H1 (cell line): ENCODE data around the gene GBA2. TPM values are rescaled to one million over a fixed set of nuclear protein-coding genes. Genes with fewer than 3 reads are reported as not detected.
A peak's percentile ranks its signal among the peaks of the same experiment; 100 is the strongest.

Experiments
- CTCF ChIA-PET: fragments of 300-600 bp; sonication (Branson Sonifier 250); formaldehyde crosslinking; loops from one replicate; lab custom pipeline; 2021; ENCODE audit not compliant: partially characterized antibody; lab: Charles Lee
- POLR2A ChIA-PET: fragments of 300-600 bp; sonication (Branson Sonifier 250); formaldehyde crosslinking; loops from one replicate; lab custom pipeline; 2021; ENCODE audit warnings: inconsistent platforms; ENCODE audit not compliant: partially characterized antibody; lab: Charles Lee
- DNase-seq, 2 experiments: peaks; one replicate each; pipeline versions ENCODE4 v3.0.0 to v3.0.0-alpha.2; 2010 to 2022; ENCODE audit warnings: low spot score in 2 of 2, low read depth in 1 of 2, mixed read lengths in 1 of 2
- FAIRE-seq: peaks from 2 replicates; lab custom pipeline; 2011; peaks lifted over from hg19 to GRCh38; lab: Jason Lieb, UNC
- H2AFZ ChIP-seq: 2 replicates; pipeline ENCODE4 v1.8.1; 2012; ENCODE audit warnings: low read length, inconsistent platforms
- H2AK5ac ChIP-seq: 2 replicates; pipeline ENCODE4 v1.6.1; 2013; ENCODE audit warnings: low read depth, low read length
- H2BK120ac ChIP-seq: replicated peaks from 2 replicates; pipeline ENCODE3; 2013; ENCODE audit warnings: low read depth, low read length, inconsistent platforms
- H2BK12ac ChIP-seq: 2 replicates; pipeline ENCODE4 v1.6.1; 2013; ENCODE audit warnings: low read depth, low read length
- H2BK15ac ChIP-seq: 2 replicates; pipeline ENCODE4 v1.6.1; 2013; ENCODE audit warnings: low read length
- H2BK20ac ChIP-seq: 2 replicates; pipeline ENCODE4 v1.6.1; 2013; ENCODE audit warnings: low read length
- H2BK5ac ChIP-seq: 2 replicates; pipeline ENCODE4 v1.6.1; 2013; ENCODE audit warnings: low read depth, low read length
- H3K14ac ChIP-seq: 2 replicates; pipeline ENCODE4 v1.6.1; 2013; ENCODE audit warnings: inconsistent platforms; ENCODE audit not compliant: insufficient read length
- H3K18ac ChIP-seq: 2 replicates; pipeline ENCODE4 v1.6.1; 2013; ENCODE audit warnings: low read length; ENCODE audit errors: extremely low read depth
- H3K23ac ChIP-seq: 2 replicates; pipeline ENCODE4 v1.6.1; 2013; ENCODE audit warnings: inconsistent platforms; ENCODE audit not compliant: insufficient read length
- H3K23me2 ChIP-seq: 2 replicates; pipeline ENCODE4 v1.6.1; 2013; ENCODE audit warnings: low read depth, low read length
- H3K27ac ChIP-seq: 2 replicates; pipeline ENCODE4 v1.6.1; 2011; ENCODE audit warnings: low read depth, low read length, inconsistent platforms
- H3K27me3 ChIP-seq, 4 experiments: replicated peaks in 1 of 4; 1 replicate in 1 of 4; 2 replicates in 3 of 4; pipeline versions ENCODE4 v1.6.1 to v1.8.1; 2011 to 2013; ENCODE audit warnings: low read length in 3 of 4, mild to moderate bottlenecking in 3 of 4, inconsistent platforms in 2 of 4, mixed read lengths in 2 of 4, moderate library complexity in 1 of 4; ENCODE audit not compliant: control insufficient read depth in 3 of 4, insufficient read depth in 3 of 4; ENCODE audit errors: extremely low read depth in 1 of 4
- H3K36me3 ChIP-seq, 4 experiments: 2 replicates each; pipeline versions ENCODE4 v1.6.1 to v1.8.1; 2011 to 2013; ENCODE audit warnings: mild to moderate bottlenecking in 4 of 4, low read length in 3 of 4, moderate library complexity in 2 of 4, control low read depth in 1 of 4, inconsistent platforms in 1 of 4; ENCODE audit not compliant: insufficient read depth in 4 of 4, control insufficient read depth in 2 of 4
- H3K4ac ChIP-seq: replicated peaks from 2 replicates; pipeline ENCODE3; 2013; ENCODE audit warnings: low read length, low read depth, mixed read lengths, inconsistent platforms; ENCODE audit not compliant: insufficient read length
- H3K4me1 ChIP-seq, 4 experiments: replicated peaks in 1 of 4; 1 replicate in 1 of 4; 2 replicates in 3 of 4; pipeline versions ENCODE4 v1.6.1 to v1.8.1; 2011 to 2013; ENCODE audit warnings: low read length in 3 of 4, inconsistent platforms in 2 of 4, mixed read lengths in 1 of 4; ENCODE audit not compliant: insufficient read depth in 4 of 4, control insufficient read depth in 3 of 4
- H3K4me2 ChIP-seq, 2 experiments: 2 replicates each; pipeline versions ENCODE4 v1.6.1 to v1.8.1; 2011 to 2013; ENCODE audit warnings: low read depth in 2 of 2, low read length in 2 of 2, control low read depth in 1 of 2, inconsistent platforms in 1 of 2, mild to moderate bottlenecking in 1 of 2; ENCODE audit not compliant: insufficient read depth in 1 of 2
- H3K4me3 ChIP-seq, 4 experiments: fragments of 200-600, 300-600 bp in 1 of 4; sonication (generic), shearing (Covaris generic), sonication (Bioruptor Twin) in 1 of 4; 2 replicates each; pipeline versions ENCODE4 v1.5.1 to v1.8.1; 2011 to 2016; ENCODE audit warnings: low read length in 4 of 4, low read depth in 3 of 4, control low read depth in 2 of 4, inconsistent platforms in 2 of 4, mild to moderate bottlenecking in 2 of 4, mixed read lengths in 1 of 4, moderate library complexity in 1 of 4; ENCODE audit not compliant: insufficient read depth in 2 of 4; ENCODE audit errors: extremely low read depth in 1 of 4
- H3K56ac ChIP-seq: replicated peaks from 2 replicates; pipeline ENCODE3; 2013; ENCODE audit warnings: low read depth, mild to moderate bottlenecking, mixed read lengths, low read length, inconsistent platforms; ENCODE audit not compliant: insufficient read length
- H3K79me1 ChIP-seq: 2 replicates; pipeline ENCODE4 v1.6.1; 2013; ENCODE audit warnings: low read depth, low read length, control low read depth
- H3K79me2 ChIP-seq, 2 experiments: 2 replicates each; pipeline versions ENCODE4 v1.6.1 to v1.8.1; 2012 to 2013; ENCODE audit warnings: low read length in 2 of 2, mild to moderate bottlenecking in 2 of 2, inconsistent platforms in 1 of 2; ENCODE audit not compliant: insufficient read depth in 2 of 2, control insufficient read depth in 1 of 2
- H3K9ac ChIP-seq, 4 experiments: replicated peaks in 1 of 4; 1 replicate in 1 of 4; 2 replicates in 3 of 4; pipeline versions ENCODE4 v1.6.1 to v1.8.1; 2011 to 2013; ENCODE audit warnings: low read depth in 3 of 4, low read length in 3 of 4, control low read depth in 2 of 4, mild to moderate bottlenecking in 2 of 4, moderate library complexity in 2 of 4, inconsistent platforms in 1 of 4; ENCODE audit errors: extremely low read depth in 1 of 4
- H3K9me3 ChIP-seq, 2 experiments: 2 replicates each; pipeline versions ENCODE4 v1.6.1 to v1.8.1; 2012 to 2013; ENCODE audit warnings: mild to moderate bottlenecking in 2 of 2, moderate library complexity in 2 of 2, control low read depth in 1 of 2, inconsistent platforms in 1 of 2, low read depth in 1 of 2, low read length in 1 of 2, mixed read lengths in 1 of 2; ENCODE audit not compliant: insufficient read depth in 2 of 2
- H4K20me1 ChIP-seq, 2 experiments: replicated peaks in 1 of 2; 2 replicates each; pipeline versions ENCODE3 to v1.8.1; 2011 to 2013; ENCODE audit warnings: inconsistent platforms in 2 of 2, low read length in 2 of 2, mild to moderate bottlenecking in 1 of 2; ENCODE audit not compliant: insufficient read depth in 2 of 2, control insufficient read depth in 1 of 2
- H4K5ac ChIP-seq: 2 replicates; pipeline ENCODE4 v1.6.1; 2013; ENCODE audit warnings: low read length, low read depth, mixed read lengths, inconsistent platforms; ENCODE audit not compliant: insufficient read length
- H4K8ac ChIP-seq: 2 replicates; pipeline ENCODE4 v1.8.0; 2013; ENCODE audit warnings: mild to moderate bottlenecking, moderate library complexity, low read length, inconsistent platforms; ENCODE audit not compliant: insufficient read depth; ENCODE audit errors: extremely low read depth
- H4K91ac ChIP-seq: replicated peaks from 2 replicates; pipeline ENCODE3; 2013; ENCODE audit warnings: low read length, mixed read lengths, inconsistent platforms; ENCODE audit not compliant: insufficient read length
- KDM4A ChIP-seq: IDR thresholded peaks from one replicate; pipeline ENCODE4 v1.7.1; 2012; ENCODE audit warnings: low read depth, mild to moderate bottlenecking, moderate library complexity, low read length, inconsistent platforms; ENCODE audit not compliant: severe bottlenecking
- POLR2A ChIP-seq, 2 experiments: IDR thresholded peaks; 1 replicate in 1 of 2; 2 replicates in 1 of 2; pipeline ENCODE4 v1.6.1; 2011; ENCODE audit warnings: low read depth in 2 of 2, low read length in 2 of 2, mild to moderate bottlenecking in 2 of 2; ENCODE audit errors: control extremely low read depth in 1 of 2
- RFX5 ChIP-seq: IDR thresholded peaks from 2 replicates; pipeline ENCODE4 v1.6.1; 2011; ENCODE audit warnings: low read depth, low read length, improper control_type of control experiment, borderline replicate concordance
- SP1 ChIP-seq: IDR thresholded peaks from 2 replicates; pipeline ENCODE4 v1.6.1; 2011; ENCODE audit warnings: low read depth, low read length
- whole genome bisulfite sequencing, 2 experiments: shearing (Covaris generic) in 1 of 2; methylation state at CpG; one replicate each; pipeline versions ENCODE4 v1.1.6 to v1.1.7; 2013 to 2015; ENCODE audit warnings: low lambda C conversion rate in 2 of 2, mixed read lengths in 2 of 2, inconsistent platforms in 1 of 2, low coverage in 1 of 2, missing lambda C conversion rate in 1 of 2; ENCODE audit not compliant: insufficient replicate concordance in 2 of 2, insufficient coverage in 1 of 2, insufficient read length in 1 of 2; ENCODE audit errors: extremely low coverage in 1 of 2, missing lambda C conversion rate in 1 of 2; 5-methylcytosine and 5-hydroxymethylcytosine counted together
- polyA plus RNA-seq, 7 experiments: library from polyadenylated mRNA; depleted of rRNA in 3 of 7; stranded (reverse) in 5 of 7; unstranded in 2 of 7; fragments of >200 nt in 5 of 7; fragments of 200-250 nt in 2 of 7; gene quantifications; 1 replicate in 5 of 7; 2 replicates in 1 of 7; 4 replicates in 1 of 7; pipeline versions ENCODE4 v1.2.1 to v1.2.3, GENCODE V29; 2011 to 2013; ENCODE audit warnings: missing spikeins in 2 of 7, mixed read lengths in 2 of 7
- total RNA-seq: library from RNA; stranded (reverse); fragmentation: NEBNext Ultra II Directional; extraction: Animal tissue kit (Norgen Biotek cat#: 25700); gene quantifications from 2 replicates; pipeline ENCODE4 v1.2.1, GENCODE V29; 2021

Gene GBA2
- total and polyA plus RNA-seq, 2 of the 8 experiments (the other 6 are each of a cell fraction or from before 2014, with no cell fraction given), result 64.2 to 71.9 TPM

- ChIA-PET POLR2A (interaction anchor here (0.9 to 3.9 kb wide), 6 partner anchors 10 to 52 kb away, joined by 3 to 38 read pairs (median 4); partner anchors contain the start of genes FAM221B, HINT2, SPAG8 and TMEM8B), CTCF (interaction anchor here (0.9 to 2.6 kb wide), 8 partner anchors 12 to 91 kb away, joined by 3 to 26 read pairs (median 4); partner anchors contain the start of genes HINT2 and SPAG8)
- DNase-seq, result peak in 1 of 2 experiments; percentile 70
- Histone ChIP-seq H2BK120ac (no peak within 1 kb of the TSS), H3K4me2 (peak within 1 kb of the TSS; percentile 46 to 91), H4K20me1 (no peaks in the 10 kb centered on the region), H3K9me3 (no peaks in the 10 kb centered on the region), H3K27me3 (peaks cover 0 to 10% (median 0%) of the 10 kb centered on the region in 4 experiments; a peak in 4 of 7 replicates), H2AFZ (peak within 1 kb of the TSS; percentile 69), H4K8ac (peak within 1 kb of the TSS; percentile 85), H2AK5ac (no peak within 1 kb of the TSS), H2BK12ac (peak within 1 kb of the TSS; percentile 50; the same call in 1 of the 2 replicates), H4K91ac (peak within 1 kb of the TSS; percentile 17), H4K5ac (peak within 1 kb of the TSS; percentile 70), H3K18ac (peak within 1 kb of the TSS; percentile 78), H3K14ac (no peak within 1 kb of the TSS), H3K36me3 (no peaks in the 10 kb centered on the region), H3K4me1 (peaks cover 5 to 13% (median 7%) of the 10 kb centered on the region in 4 experiments; a peak in 6 of 7 replicates), H2BK20ac (no peak within 1 kb of the TSS), H3K4ac (peak within 1 kb of the TSS; percentile 30), H3K56ac (no peak within 1 kb of the TSS), H3K79me2 (no peaks in the 10 kb centered on the region), H3K23ac (no peak within 1 kb of the TSS), H3K4me3 (peak within 1 kb of the TSS; percentile 52 to 67 (median 60)), H3K79me1 (no peaks in the 10 kb centered on the region), H2BK15ac (peak within 1 kb of the TSS; percentile 81; the same call in 1 of the 2 replicates), H2BK5ac (no peak within 1 kb of the TSS; the same call in 1 of the 2 replicates), H3K9ac (peak within 1 kb of the TSS in 3 of 4 experiments; percentile 34 to 62 (median 41); a peak in 5 of 7 replicates), H3K23me2 (peaks cover 5% of the 10 kb centered on the region; the same call in 1 of the 2 replicates), H3K27ac (no peak within 1 kb of the TSS)
- no peak for FAIRE-seq
- WGBS, 2 experiments, result 0% methylated on average over 4 of the region's 64 CpGs; no CpG with 5 or more reads in 1 of the 2 experiments
- TF ChIP-seq RFX5, result no peak
- TF ChIP-seq KDM4A, result peak; percentile 54
- 0 out of 3 replicates have a peak, but pooled peaks of 1 of the 2 experiments have one; percentile 32 for TF ChIP-seq POLR2A (IDR thresholded peaks at IDR 0.05; ENCODE audit: control extremely low read depth in 1 of 2, low read depth in 2 of 2, low read length in 2 of 2)
- no peak for TF ChIP-seq SP1
Measured at GRCh38 chr9:35791297-35791921, 42.4 kb upstream of the GBA2 start, which contains the start of gene NPR2. TSS of gene NPR2 (plus strand) at chr9:35791591. CDS start at chr9:35792409, 818 bp downstream.
